SK-N-SH treated with all-trans-retinoic acid at 6 μM for 48 hours (cell line): Measurements from ENCODE around the gene ARHGDIB.
A peak's percentile ranks its signal among the peaks of the same experiment; 100 is the strongest.

Experiments
- ATAC-seq: fragments of 200-7000 bp; cut with Tn5 transposase; 3 replicates; pipeline ENCODE4 v1.9.1; 2020; ENCODE audit warnings: mild to moderate bottlenecking, moderate library complexity
- ARNTL ChIP-seq: fragments of 450-650 bp; formaldehyde crosslinking; IDR thresholded peaks from 2 replicates; pipeline ENCODE4 v1.5.0; 2020; ENCODE audit warnings: low read depth, mild to moderate bottlenecking, moderate library complexity, borderline replicate concordance
- BACH2 ChIP-seq: fragments of 250-450 bp; sonication (Bioruptor Pico); IDR thresholded peaks from 2 replicates; pipeline ENCODE4 v1.9.0; 2021; ENCODE audit warnings: mild to moderate bottlenecking, borderline replicate concordance
- ESRRG ChIP-seq: fragments of 250-450 bp; sonication (Bioruptor Pico); IDR thresholded peaks from 2 replicates; pipeline ENCODE4 v1.6.1; 2021; ENCODE audit warnings: mild to moderate bottlenecking
- GLIS3 ChIP-seq: fragments of 250-450 bp; sonication (Bioruptor Pico); IDR thresholded peaks from 2 replicates; pipeline ENCODE4 v1.5.0; 2020; ENCODE audit warnings: mild to moderate bottlenecking, moderate library complexity
- OSR1 ChIP-seq: fragments of 250-450 bp; sonication (Bioruptor Pico); IDR thresholded peaks from 2 replicates; pipeline ENCODE4 v1.8.0; 2022; ENCODE audit warnings: moderate library complexity, mild to moderate bottlenecking, inconsistent platforms
- PPARA ChIP-seq: fragments of 250-450 bp; sonication (Bioruptor Pico); IDR thresholded peaks from 2 replicates; pipeline ENCODE4 v1.5.0; 2020; ENCODE audit warnings: mild to moderate bottlenecking, borderline replicate concordance
- RARB ChIP-seq: fragments of 250-450 bp; sonication (Bioruptor Pico); IDR thresholded peaks from 2 replicates; pipeline ENCODE4 v1.8.0; 2021; ENCODE audit warnings: mild to moderate bottlenecking, moderate library complexity
- SNAI2 ChIP-seq: fragments of 250-450 bp; sonication (Bioruptor Pico); IDR thresholded peaks from 2 replicates; pipeline ENCODE4 v1.5.0; 2020; ENCODE audit warnings: mild to moderate bottlenecking, moderate library complexity
- TCF4 ChIP-seq: fragments of 250-450 bp; sonication (Bioruptor Pico); IDR thresholded peaks from 2 replicates; pipeline ENCODE4 v1.8.0; 2021; ENCODE audit warnings: mild to moderate bottlenecking, moderate library complexity, borderline replicate concordance
- ZC3H10 ChIP-seq: fragments of 250-450 bp; sonication (Bioruptor Pico); IDR thresholded peaks from 2 replicates; pipeline ENCODE4 v1.5.1; 2021; ENCODE audit warnings: mild to moderate bottlenecking, moderate library complexity
- ZFP3 ChIP-seq: fragments of 250-450 bp; sonication (Bioruptor Pico); IDR thresholded peaks from 2 replicates; pipeline ENCODE4 v1.5.0; 2020; ENCODE audit warnings: mild to moderate bottlenecking, moderate library complexity
- ZFP30 ChIP-seq: fragments of 450-650 bp; formaldehyde crosslinking; IDR thresholded peaks from 2 replicates; pipeline ENCODE4 v1.5.0; 2022; ENCODE audit warnings: mild to moderate bottlenecking, moderate library complexity
- ZNF565 ChIP-seq: fragments of 450-650 bp; formaldehyde crosslinking; conservative IDR thresholded peaks from 2 replicates; pipeline ENCODE4 v1.5.0; 2020; ENCODE audit warnings: low read depth, mild to moderate bottlenecking, moderate library complexity
- ZNF70 ChIP-seq: fragments of 450-650 bp; formaldehyde crosslinking; IDR thresholded peaks from 2 replicates; pipeline ENCODE4 v1.5.0; 2020; ENCODE audit warnings: mild to moderate bottlenecking, moderate library complexity
- ZNF8 ChIP-seq: fragments of 450-650 bp; formaldehyde crosslinking; IDR thresholded peaks from 2 replicates; pipeline ENCODE4 v1.5.0; 2020; ENCODE audit warnings: mild to moderate bottlenecking, moderate library complexity
- TF ChIP-seq, protein P1 (sequence below): fragments of 250-450 bp; sonication (Bioruptor Pico); IDR thresholded peaks from 2 replicates; pipeline ENCODE4 v1.8.0; 2021; ENCODE audit warnings: low read depth, mild to moderate bottlenecking, moderate library complexity, borderline replicate concordance
- TF ChIP-seq, protein P2 (sequence below): fragments of 250-450 bp; sonication (Bioruptor Pico); IDR thresholded peaks from 2 replicates; pipeline ENCODE4 v1.8.0; 2020; ENCODE audit warnings: mild to moderate bottlenecking, moderate library complexity, borderline replicate concordance
- TF ChIP-seq, protein P3 (sequence below): fragments of 250-450 bp; sonication (Bioruptor Pico); IDR thresholded peaks from 2 replicates; pipeline ENCODE4 v1.5.1; 2020; ENCODE audit warnings: low read depth, mild to moderate bottlenecking, moderate library complexity
- TF ChIP-seq, protein P4 (sequence below): fragments of 250-450 bp; sonication (Bioruptor Pico); IDR thresholded peaks from 2 replicates; pipeline ENCODE4 v1.5.0; 2020; ENCODE audit warnings: mild to moderate bottlenecking, moderate library complexity
- TF ChIP-seq, protein P5 (sequence below): fragments of 250-450 bp; sonication (Bioruptor Pico); IDR thresholded peaks from 2 replicates; pipeline ENCODE4 v1.5.1; 2021; ENCODE audit warnings: mild to moderate bottlenecking, moderate library complexity

The ARHGDIB gene

DNA sequence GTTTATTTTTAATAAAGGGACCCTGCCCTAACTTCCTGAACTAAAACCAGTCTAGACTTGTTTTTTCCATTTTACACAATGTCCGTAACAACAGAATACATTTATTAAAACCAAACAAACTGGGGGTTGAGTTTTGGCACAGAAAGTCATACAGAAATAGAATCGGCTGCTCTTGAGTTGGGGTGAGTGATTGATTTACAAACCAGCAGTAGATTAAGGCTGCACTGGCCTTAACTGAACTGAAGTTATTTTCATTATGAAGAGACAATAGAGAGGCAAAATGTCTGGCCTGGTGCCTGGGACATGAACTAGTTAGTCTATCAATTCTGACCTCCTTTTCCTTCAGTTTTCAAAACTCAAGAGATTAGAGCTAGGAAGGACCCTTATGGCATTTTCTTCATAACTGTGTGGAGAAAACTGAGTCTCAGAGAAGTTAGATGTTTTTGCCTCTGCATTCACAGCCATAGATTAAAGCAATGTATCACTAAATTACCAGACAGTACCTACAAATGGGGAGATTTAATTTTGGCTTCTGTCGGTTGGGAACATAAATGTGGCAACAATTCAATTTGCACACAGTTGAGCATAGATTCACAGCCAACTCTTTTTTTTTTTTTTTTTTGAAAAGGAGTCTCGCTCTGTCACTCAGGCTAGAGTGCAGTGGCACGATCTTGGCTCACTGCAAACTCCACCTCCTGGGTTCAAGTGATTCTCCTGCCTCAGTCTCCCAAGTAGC lies 56.0 kb downstream of the ARHGDIB start:
- peak; percentile 39; the same call in 2 of the 3 replicates for ATAC-seq
- TF ChIP-seq ESRRG (CRISPR knock-in tag) (no peak), GLIS3 (CRISPR knock-in tag) (no peak), ZNF8 (CRISPR knock-in tag) (no peak), RARB (CRISPR knock-in tag) (no peak), ARNTL (CRISPR knock-in tag) (no peak), OSR1 (CRISPR knock-in tag) (no peak), ZNF70 (no peak)
- TF ChIP-seq, protein P1, sequence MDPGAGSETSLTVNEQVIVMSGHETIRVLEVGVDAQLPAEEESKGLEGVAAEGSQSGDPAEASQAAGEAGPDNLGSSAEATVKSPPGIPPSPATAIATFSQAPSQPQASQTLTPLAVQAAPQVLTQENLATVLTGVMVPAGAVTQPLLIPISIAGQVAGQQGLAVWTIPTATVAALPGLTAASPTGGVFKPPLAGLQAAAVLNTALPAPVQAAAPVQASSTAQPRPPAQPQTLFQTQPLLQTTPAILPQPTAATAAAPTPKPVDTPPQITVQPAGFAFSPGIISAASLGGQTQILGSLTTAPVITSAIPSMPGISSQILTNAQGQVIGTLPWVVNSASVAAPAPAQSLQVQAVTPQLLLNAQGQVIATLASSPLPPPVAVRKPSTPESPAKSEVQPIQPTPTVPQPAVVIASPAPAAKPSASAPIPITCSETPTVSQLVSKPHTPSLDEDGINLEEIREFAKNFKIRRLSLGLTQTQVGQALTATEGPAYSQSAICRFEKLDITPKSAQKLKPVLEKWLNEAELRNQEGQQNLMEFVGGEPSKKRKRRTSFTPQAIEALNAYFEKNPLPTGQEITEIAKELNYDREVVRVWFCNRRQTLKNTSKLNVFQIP (CRISPR knock-in tag), result no peak

DNA sequence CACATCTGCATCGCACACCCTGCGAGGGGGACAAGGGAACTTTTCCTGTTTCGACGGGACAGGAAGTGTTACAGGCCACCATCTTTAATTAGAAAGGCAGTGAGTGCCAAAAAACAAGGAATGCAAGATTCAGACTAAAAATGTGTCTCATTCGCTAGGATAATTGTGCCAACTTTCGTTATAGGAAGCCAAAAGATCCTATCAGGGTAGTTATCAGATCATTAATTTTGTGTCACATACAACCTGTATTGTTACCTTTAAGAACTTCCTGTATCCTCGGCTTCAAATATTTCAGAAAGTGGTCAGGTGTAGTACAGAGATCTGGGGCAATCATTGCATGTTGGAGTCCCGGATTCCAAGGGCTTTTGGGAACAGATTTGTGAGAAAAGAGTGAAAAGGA lies 56.5 kb downstream of the ARHGDIB start:
- TF ChIP-seq ZC3H10 (CRISPR knock-in tag), result no peak
- TF ChIP-seq TCF4, result no peak
- no peak for TF ChIP-seq ZFP30 (CRISPR knock-in tag)
- TF ChIP-seq RARB (CRISPR knock-in tag), result no peak
- TF ChIP-seq, protein P2, sequence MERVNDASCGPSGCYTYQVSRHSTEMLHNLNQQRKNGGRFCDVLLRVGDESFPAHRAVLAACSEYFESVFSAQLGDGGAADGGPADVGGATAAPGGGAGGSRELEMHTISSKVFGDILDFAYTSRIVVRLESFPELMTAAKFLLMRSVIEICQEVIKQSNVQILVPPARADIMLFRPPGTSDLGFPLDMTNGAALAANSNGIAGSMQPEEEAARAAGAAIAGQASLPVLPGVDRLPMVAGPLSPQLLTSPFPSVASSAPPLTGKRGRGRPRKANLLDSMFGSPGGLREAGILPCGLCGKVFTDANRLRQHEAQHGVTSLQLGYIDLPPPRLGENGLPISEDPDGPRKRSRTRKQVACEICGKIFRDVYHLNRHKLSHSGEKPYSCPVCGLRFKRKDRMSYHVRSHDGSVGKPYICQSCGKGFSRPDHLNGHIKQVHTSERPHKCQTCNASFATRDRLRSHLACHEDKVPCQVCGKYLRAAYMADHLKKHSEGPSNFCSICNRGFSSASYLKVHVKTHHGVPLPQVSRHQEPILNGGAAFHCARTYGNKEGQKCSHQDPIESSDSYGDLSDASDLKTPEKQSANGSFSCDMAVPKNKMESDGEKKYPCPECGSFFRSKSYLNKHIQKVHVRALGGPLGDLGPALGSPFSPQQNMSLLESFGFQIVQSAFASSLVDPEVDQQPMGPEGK (CRISPR knock-in tag), result no peak
- no peak for TF ChIP-seq ARNTL (CRISPR knock-in tag)
- TF ChIP-seq, protein P3, sequence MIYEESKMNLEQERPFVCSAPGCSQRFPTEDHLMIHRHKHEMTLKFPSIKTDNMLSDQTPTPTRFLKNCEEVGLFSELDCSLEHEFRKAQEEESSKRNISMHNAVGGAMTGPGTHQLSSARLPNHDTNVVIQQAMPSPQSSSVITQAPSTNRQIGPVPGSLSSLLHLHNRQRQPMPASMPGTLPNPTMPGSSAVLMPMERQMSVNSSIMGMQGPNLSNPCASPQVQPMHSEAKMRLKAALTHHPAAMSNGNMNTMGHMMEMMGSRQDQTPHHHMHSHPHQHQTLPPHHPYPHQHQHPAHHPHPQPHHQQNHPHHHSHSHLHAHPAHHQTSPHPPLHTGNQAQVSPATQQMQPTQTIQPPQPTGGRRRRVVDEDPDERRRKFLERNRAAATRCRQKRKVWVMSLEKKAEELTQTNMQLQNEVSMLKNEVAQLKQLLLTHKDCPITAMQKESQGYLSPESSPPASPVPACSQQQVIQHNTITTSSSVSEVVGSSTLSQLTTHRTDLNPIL (CRISPR knock-in tag), result no peak
- no peak for TF ChIP-seq OSR1 (CRISPR knock-in tag)
- TF ChIP-seq, protein P4, sequence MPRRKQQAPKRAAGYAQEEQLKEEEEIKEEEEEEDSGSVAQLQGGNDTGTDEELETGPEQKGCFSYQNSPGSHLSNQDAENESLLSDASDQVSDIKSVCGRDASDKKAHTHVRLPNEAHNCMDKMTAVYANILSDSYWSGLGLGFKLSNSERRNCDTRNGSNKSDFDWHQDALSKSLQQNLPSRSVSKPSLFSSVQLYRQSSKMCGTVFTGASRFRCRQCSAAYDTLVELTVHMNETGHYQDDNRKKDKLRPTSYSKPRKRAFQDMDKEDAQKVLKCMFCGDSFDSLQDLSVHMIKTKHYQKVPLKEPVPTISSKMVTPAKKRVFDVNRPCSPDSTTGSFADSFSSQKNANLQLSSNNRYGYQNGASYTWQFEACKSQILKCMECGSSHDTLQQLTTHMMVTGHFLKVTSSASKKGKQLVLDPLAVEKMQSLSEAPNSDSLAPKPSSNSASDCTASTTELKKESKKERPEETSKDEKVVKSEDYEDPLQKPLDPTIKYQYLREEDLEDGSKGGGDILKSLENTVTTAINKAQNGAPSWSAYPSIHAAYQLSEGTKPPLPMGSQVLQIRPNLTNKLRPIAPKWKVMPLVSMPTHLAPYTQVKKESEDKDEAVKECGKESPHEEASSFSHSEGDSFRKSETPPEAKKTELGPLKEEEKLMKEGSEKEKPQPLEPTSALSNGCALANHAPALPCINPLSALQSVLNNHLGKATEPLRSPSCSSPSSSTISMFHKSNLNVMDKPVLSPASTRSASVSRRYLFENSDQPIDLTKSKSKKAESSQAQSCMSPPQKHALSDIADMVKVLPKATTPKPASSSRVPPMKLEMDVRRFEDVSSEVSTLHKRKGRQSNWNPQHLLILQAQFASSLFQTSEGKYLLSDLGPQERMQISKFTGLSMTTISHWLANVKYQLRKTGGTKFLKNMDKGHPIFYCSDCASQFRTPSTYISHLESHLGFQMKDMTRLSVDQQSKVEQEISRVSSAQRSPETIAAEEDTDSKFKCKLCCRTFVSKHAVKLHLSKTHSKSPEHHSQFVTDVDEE (CRISPR knock-in tag), result no peak
- TF ChIP-seq ZNF565 (CRISPR knock-in tag), result no peak
- ATAC-seq, result no peak

DNA sequence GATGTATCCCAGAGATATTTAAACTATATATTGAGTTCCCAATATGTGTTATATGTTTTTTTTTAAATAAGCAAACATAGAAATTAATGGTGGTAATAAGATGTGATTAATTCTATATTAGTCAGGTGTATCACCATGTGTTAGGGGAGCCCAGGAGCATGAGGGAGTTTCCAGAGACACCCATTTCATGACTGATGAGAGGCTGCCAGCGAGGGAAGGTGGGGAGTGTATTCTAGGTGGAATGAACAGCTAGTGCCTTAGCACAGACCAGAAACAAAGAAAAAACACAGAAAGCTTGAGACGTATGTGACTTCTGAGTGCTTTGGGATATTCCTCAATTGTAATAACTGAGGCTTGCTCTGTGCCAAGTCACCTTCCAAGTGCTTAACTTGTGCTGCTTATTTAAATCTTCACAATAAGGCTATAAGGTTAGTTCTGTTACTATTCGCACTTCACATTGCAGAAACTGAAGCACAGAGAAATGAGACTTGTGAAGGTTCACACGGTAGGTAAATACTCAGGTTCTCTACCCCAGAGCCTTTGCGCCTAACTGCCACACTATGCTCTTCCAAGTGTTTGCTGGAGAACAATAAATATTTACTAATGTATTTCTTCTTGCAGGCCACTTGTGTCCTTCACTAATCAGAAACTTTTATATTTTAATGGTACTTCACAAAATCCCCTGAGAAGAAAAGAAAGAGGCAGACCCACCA lies 57.9 kb downstream of the ARHGDIB start:
- ATAC-seq, result no peak
- TF ChIP-seq, protein P5, sequence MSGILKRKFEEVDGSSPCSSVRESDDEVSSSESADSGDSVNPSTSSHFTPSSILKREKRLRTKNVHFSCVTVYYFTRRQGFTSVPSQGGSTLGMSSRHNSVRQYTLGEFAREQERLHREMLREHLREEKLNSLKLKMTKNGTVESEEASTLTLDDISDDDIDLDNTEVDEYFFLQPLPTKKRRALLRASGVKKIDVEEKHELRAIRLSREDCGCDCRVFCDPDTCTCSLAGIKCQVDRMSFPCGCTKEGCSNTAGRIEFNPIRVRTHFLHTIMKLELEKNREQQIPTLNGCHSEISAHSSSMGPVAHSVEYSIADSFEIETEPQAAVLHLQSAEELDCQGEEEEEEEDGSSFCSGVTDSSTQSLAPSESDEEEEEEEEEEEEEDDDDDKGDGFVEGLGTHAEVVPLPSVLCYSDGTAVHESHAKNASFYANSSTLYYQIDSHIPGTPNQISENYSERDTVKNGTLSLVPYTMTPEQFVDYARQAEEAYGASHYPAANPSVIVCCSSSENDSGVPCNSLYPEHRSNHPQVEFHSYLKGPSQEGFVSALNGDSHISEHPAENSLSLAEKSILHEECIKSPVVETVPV (CRISPR knock-in tag), result no peak
- no peak for TF ChIP-seq BACH2 (CRISPR knock-in tag)
- TF ChIP-seq SNAI2 (CRISPR knock-in tag), result no peak
- TF ChIP-seq ZNF565 (CRISPR knock-in tag), result no peak
- TF ChIP-seq PPARA (CRISPR knock-in tag), result no peak
- no peak for TF ChIP-seq ZFP3 (CRISPR knock-in tag)
- no peak for TF ChIP-seq TCF4
- no peak for TF ChIP-seq ZNF8 (CRISPR knock-in tag)
- TF ChIP-seq, protein P2 (CRISPR knock-in tag), result no peak
- TF ChIP-seq ZC3H10 (CRISPR knock-in tag), result no peak
- no peak for TF ChIP-seq GLIS3 (CRISPR knock-in tag)
- no peak for TF ChIP-seq ARNTL (CRISPR knock-in tag)
- TF ChIP-seq RARB (CRISPR knock-in tag), result no peak
- TF ChIP-seq, protein P4 (CRISPR knock-in tag), result no peak
- TF ChIP-seq ZNF70, result no peak
- no peak for TF ChIP-seq OSR1 (CRISPR knock-in tag)
- no peak for TF ChIP-seq ZFP30 (CRISPR knock-in tag)
